HG03139 (cell line): ENCODE measurements around the gene MRPS15.
"Not testable (repeated sequence)": the region's sequence is repeated elsewhere in the genome, so short reads cannot be mapped to it uniquely, and the experiment has no call there.

Experiments used
- ATAC-seq: cut with Tn5 transposase; IDR thresholded peaks from one replicate; pipeline ENCODE4 v1.9.1; 2021; ENCODE audit not compliant: unreplicated experiment

MRPS15 gene

GRCh38 chr1:36486093-36486438 lies 21.9 kb upstream of the MRPS15 start:
- no peak for ATAC-seq

- no peak for ATAC-seq
These were observed 19.9 kb upstream of the MRPS15 start for GRCh38 chr1:36484099-36484498.

GRCh38 chr1:36482724-36483388 lies 18.7 kb upstream of the MRPS15 start, which contains the start of gene CSF3R:
Gene CSF3R (minus strand): TSS chr1:36482913. CDS start chr1:36479496, 3,417 bp downstream.
- ATAC-seq, result no peak

DNA sequence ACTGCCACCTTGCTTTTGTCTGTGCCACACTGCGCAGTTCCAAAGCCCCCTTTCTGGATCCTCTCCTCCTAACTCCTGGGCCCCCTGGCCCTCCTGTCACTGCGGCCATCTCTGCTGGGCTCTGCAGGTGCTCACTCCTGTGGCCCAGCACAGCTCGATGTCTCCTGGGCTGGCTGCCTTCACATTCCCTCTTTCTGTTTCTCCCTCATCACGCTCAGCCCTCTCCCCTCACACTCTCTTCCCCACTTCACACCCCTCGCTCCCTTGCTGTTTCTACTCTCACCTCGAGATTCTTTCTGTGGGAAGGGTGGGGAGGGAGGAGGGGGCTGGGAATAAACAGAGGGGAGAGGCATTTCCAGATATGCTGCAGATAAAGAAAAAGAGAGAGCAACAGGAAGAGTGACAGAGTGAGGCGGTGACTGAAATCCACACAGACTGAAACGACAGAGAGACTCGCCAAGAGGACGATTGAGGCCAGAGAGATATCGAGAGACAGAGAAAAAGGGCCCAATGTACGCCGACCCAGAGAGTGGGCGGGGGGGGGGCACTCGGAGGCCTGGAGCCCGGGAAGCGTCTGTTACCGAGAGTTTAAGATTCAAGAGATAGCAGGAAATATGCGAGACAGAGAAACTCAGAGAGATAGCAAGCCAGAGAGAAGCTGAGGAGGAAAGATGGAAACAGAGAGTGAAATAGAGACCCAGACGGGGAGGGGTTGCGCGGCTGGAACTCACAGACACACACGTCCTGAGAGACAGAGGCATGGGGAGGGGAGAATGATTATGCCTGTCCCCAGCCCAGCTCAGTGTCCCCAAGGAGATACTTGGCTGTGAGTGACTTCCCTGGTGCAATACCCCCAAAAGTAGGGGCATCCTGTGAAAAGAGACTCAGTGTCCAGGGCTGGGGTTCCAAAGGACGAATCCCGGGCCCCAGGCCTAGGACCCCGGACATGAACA lies 17.9 kb upstream of the MRPS15 start:
- ATAC-seq, result no peak

DNA sequence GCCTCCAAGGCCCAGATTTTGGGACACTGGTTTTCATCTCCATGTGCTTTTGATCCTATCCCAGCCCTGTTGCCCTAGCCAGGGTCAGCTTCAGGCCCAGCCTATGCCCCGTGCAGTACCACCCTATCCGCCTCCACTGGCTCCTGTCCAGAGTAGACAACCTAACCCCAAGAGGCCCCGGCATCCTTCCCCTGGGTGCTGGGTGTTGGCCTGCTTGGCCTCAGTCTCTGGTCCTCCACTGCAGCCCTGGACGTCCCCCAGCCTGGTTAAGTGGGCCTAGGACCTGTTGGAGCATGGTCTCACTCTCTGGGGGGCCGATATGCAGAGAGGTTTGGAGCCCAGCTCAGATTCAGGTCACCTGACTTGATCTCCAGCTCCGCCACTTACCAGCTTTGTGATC lies 16.9 kb upstream of the MRPS15 start:
- no peak for ATAC-seq

GRCh38 chr1:36480161-36480560 lies 16.0 kb upstream of the MRPS15 start:
- no peak for ATAC-seq

DNA sequence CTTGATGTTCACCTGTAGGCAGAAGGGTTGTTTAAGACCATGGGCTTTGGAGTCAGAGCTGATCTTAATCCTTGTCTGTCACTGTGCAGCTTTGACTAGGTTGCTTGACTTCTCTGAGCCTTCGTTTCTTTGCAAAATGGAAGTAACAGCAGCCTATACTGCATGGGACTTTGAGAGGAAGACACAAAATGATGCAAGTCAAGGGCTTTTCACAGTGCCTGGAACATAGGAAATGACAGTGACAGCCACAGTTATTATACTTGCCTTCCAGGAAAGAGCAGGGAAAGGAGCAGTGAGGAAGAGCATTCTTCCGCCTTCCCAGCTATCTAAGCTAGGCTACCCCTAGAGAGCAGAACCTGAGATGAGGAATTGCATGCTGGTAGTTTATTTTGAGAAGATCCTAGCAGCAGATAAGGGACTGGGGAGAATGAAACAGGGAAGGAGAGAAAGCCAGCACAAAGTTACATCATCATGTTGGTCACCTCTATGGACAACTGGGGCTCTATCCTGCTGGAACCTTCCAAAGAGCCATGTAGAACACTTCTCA lies 15.4 kb upstream of the MRPS15 start:
- no peak for ATAC-seq

DNA sequence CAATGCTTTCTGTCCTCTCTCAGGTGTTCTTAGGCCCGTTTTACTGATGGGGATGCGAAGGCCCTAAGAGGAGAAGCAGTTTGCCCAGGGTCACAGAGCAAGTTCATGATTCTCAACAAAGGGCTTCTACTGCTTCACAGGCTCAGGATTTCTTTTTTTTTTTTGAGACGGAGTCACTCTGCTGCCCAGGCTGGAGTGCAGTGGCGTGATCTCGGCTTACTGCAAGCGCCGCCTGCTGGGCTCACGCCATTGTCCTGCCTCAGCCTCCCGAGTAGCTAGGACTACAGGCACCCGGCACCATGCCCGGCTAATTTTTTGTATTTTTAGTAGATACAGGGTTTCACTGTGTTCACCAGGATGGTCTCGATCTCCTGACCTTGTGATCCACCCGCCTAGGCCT lies 13.4 kb upstream of the MRPS15 start:
- not testable (repeated sequence) for ATAC-seq

- no peak for ATAC-seq
These were observed 12.8 kb upstream of the MRPS15 start for GRCh38 chr1:36476945-36477344.

- no peak for ATAC-seq
These were observed 11.9 kb upstream of the MRPS15 start for GRCh38 chr1:36475910-36476604.

DNA sequence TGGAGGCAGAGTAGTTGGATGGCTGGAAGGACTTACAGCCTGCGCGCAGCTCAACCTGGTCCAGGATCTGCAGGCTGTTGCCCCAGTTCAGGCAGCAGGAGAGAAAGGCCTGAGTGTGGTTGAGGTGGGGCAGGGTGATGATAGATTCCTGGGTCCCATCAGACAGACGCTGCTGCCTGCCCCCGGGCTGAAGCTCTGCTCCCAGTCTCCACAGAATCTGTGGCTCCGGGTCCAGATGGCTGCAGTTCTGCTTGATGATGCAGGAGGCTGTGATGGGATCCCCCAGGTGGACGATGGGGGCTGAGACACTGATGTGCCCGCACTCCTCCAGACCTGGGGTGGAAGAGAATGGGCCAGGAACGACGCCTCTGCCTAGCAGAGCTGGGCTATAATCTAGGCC lies 11.2 kb upstream of the MRPS15 start:
- no peak for ATAC-seq

DNA sequence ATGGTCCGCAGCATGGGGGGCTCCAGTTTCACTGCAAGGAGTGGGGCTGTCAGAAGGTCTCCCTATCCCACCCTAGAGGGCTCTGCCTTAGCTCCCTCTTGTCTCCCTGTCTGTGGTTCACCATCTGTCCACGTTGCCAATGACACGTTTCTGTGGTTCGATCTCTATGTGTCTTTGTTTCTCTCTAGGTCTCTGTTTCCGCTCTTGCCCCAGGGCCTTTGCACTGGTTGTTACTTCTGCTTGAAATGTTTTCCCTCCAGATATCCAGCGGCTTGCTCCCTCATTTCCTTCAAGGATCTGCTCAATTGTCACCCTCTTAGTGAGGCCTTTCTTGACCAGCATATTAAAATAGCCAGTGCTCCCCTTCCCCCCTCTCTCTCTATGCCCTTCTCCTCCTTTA lies 8.5 kb upstream of the MRPS15 start:
- no peak for ATAC-seq

DNA sequence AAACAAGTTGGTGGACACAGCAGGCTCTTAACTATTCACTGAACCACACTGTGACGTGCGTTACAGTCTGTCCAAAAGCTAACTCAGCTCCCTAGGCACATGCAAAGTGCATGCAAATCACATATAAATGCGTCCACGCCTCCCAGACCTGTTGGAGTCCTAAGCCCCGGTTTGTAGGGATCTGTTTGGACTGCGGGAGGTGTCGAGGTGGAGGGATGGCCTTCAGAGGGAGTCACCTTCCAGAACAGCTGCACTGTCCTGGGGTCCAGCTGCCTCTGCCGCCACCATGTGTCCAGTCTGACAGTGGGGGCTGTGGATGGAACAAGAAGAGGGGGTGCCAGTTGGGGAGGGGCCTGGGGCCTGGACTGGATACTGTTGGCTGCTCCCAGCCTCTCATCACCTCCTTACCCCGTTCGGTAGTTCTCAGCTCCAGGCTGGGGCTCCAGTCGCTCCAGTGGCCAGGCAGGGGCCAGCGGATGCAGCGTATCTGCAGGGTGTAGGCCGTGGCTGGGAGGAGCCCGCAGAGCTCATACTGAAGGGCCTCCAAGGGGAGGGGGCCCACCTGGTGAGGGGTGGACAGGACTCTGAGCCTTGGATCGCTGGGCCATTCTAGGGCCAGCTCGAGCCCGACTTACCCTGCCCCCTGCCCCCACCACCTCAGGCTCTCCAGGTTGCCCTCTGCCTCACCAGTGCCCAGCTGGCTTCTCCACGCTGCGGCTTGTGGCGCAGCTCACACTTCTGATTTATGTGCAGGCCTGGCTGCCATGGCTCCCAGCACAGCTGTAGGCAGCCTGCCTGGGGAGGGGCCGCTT lies 7.9 kb upstream of the MRPS15 start:
- ATAC-seq, result no peak

GRCh38 chr1:36469163-36469562 lies 5.0 kb upstream of the MRPS15 start:
- no peak for ATAC-seq

DNA sequence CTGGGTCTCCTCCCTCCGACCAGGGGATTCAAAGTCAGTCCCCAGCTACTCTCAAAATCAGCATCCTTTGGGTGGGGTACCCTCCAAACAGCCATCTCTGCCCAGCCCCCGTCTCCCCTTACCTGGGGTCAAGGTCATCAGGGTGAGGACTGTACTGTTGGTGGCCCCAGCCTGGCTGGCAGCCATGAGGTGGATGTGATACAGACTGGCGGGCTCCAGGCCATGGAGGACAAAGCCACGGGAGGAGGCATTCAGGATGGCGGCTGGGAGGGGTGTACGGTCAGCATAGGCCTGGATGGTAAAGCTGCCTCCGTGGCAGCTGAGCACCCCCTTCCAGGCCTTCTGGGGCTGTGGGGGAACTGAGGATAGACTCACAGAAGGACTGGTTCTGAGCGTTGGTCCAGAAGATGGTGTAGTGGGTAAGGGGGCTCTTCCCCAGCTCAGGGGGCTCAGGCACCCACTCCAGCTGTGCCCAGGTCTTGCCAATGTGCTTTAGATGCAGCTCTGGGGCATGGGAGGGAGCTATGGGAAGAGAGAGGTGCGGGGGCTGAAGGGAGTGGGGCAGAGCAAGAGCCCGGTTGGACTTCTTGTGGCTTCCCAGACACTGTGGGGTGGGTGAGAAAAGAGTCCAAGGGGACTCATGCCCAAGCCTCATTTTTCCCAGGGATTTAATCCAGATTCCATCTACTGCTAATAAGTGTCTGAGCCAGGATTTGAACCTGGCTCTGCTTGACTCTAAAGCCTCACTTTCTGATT lies 3.7 kb upstream of the MRPS15 start:
- no peak for ATAC-seq

DNA sequence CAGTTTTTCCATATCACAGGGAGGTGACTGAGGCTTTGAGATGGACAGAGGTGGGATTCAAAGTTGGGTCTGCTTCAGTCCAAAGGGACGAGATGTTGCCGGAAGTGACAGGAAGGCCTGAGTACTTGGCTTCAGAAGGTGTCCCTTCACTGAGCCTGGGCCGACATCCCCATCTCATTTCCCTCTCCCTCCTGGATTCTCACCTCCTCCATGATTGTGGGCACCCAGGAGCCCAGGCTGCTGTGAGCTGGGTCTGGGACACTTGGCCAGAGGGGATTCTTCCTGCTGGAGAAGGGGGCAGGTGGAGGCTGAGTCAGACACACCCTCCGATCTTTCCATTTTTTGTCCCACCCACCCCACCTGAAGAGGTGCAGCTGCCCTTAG lies 2.8 kb upstream of the MRPS15 start:
- ATAC-seq, result no peak

DNA sequence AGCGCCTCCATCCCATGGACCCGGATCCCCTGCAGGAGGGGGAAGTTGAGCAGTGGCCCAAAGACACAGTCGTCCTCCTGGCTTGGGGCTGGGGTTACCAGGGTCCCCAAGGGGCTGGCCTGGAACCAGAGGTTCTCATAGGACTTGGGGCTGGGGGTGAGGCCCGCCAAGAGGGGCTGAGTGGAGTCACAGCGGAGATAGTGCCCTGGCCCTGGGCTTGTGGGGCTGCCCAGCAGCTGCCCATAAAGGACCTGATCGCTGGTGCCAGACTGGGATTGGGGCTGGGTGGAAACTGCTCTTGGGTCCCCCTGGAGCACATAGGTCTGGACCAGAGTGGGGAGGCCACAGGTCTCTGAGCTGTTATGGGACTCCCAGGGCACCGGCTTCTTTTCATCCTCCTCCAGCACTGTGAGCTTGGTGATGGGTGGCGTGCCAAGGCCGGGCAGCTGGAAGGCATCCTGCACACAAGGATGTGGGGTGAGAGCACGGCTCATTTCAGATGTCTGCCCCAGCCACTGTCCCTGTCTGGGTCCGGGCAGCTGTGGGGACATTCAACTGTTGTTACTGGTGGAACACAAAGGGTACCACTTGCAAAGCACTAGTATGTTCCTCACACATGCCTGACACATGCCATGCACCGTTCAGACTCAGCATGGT lies 2.3 kb upstream of the MRPS15 start:
- no peak for ATAC-seq

GRCh38 chr1:36465731-36466369 lies 1.7 kb upstream of the MRPS15 start:
- no peak for ATAC-seq
